AG04449 (cell line): Measurements from ENCODE around the gene SLC39A13.

Experiments used
- CTCF ChIA-PET: fragments of 350-600 bp; formaldehyde crosslinking; extraction: SDS; loops from one replicate; lab custom pipeline; 2021; ENCODE audit warnings: antibody characterized with exemption; lab: Yijun Ruan, JAX
- POLR2A ChIA-PET: fragments of 400-600, 350-600 bp; formaldehyde crosslinking; extraction: SDS; loops from one replicate; lab custom pipeline; 2020; ENCODE audit warnings: antibody characterized with exemption, inconsistent platforms; lab: Yijun Ruan, JAX
- DNase-seq: peaks from one replicate; pipeline ENCODE4 v3.0.0-alpha.2; 2010; ENCODE audit warnings: low read depth, low spot score
- H3K4me3 ChIP-seq: 2 replicates; pipeline ENCODE4 v1.5.1; 2011; ENCODE audit warnings: low read depth, mild to moderate bottlenecking, control low read depth, low read length
- TF ChIP-seq, protein P1 (sequence below): IDR thresholded peaks from one replicate; pipeline ENCODE4 v1.5.1; 2011; ENCODE audit warnings: mild to moderate bottlenecking, moderate library complexity, low read length, control low read depth, inconsistent platforms; ENCODE audit not compliant: insufficient read depth; ENCODE audit errors: missing control alignments

The SLC39A13 gene

DNA sequence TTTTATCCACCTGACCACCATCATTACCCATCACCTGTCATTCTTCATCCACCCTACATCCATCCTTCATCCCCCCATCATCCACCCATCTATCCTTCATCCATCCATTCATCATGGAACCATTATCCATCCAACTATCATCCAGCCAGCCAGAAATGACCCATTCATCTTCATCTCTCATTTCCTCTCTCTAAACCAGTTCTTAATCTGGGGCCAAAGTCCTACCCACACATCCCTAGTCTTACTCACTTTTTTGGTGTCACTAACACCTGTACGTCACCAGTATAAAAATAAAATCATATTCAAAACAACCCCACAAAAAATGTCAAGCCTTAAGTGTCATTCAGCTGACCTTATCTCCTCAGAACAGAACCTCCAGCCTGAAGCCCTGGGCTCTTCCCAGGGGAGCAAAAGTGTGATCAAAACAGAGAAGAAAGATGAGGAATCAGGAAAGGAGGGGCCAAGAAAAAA lies 42.3 kb upstream of the SLC39A13 start:
- TF ChIP-seq, protein P1, sequence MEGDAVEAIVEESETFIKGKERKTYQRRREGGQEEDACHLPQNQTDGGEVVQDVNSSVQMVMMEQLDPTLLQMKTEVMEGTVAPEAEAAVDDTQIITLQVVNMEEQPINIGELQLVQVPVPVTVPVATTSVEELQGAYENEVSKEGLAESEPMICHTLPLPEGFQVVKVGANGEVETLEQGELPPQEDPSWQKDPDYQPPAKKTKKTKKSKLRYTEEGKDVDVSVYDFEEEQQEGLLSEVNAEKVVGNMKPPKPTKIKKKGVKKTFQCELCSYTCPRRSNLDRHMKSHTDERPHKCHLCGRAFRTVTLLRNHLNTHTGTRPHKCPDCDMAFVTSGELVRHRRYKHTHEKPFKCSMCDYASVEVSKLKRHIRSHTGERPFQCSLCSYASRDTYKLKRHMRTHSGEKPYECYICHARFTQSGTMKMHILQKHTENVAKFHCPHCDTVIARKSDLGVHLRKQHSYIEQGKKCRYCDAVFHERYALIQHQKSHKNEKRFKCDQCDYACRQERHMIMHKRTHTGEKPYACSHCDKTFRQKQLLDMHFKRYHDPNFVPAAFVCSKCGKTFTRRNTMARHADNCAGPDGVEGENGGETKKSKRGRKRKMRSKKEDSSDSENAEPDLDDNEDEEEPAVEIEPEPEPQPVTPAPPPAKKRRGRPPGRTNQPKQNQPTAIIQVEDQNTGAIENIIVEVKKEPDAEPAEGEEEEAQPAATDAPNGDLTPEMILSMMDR: no peak
- POLR2A ChIA-PET: no interaction called here
- H3K4me3 ChIP-seq: no peak overlapping the region
- no peak for DNase-seq
- CTCF ChIA-PET: interaction anchor here (3.2 kb wide), 1 partner anchor 8 kb away, joined by 28 read pairs; no protein-coding TSS in a partner anchor

DNA sequence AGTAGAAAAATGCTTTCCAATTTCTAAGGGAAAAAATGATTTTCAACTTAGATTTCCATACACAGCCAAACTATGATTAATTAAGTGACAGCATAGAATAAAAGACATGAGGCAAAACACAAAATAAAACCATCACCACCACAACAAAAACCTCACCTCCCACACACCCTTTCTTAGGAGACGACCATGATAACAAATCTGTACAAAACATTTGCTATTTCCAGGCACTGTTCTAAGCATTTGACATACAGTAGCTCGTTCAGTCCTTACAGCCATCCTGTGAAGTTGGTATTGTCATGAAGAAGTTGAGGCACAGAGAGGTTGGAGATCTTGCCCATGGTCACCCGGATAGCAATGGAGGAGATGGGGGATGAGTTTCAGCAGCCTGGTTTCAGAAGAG lies 38.7 kb upstream of the SLC39A13 start:
- POLR2A ChIA-PET: no interaction called here
- no peak for DNase-seq
- H3K4me3 ChIP-seq: no peak overlapping the region
- TF ChIP-seq, protein P1: no peak
- CTCF ChIA-PET: interaction anchor here (1.4 to 7.3 kb wide), 4 partner anchors 15 to 82 kb away, joined by 5 to 118 read pairs (median 16); partner anchors contain the start of gene RAPSN

DNA sequence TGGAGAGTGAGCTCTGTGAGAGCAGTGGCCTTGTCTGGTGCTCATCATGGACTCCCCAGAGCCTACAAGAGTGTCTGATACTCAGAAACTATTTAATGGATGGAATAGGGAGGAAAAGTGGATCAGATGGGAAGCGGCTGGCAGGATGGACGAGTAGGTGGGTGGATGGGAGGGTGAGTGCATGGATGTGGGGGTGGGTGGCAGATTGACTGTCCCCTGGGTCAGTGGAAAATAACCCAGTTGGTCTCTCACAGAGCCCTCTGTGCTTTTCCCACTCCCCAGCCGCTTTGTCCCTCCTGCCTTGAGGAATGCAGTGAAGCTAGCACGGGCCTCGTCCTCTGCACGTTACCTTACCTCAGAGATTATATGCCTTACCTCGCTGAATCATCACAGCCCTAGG lies 36.0 kb upstream of the SLC39A13 start:
- no peak overlapping the region for H3K4me3 ChIP-seq
- CTCF ChIA-PET: interaction anchor here (0.9 to 7.3 kb wide), 13 partner anchors 8 to 206 kb away, joined by 3 to 123 read pairs (median 25); partner anchors contain the start of genes RAPSN and SLC39A13
- TF ChIP-seq, protein P1: no peak
- DNase-seq: no peak
- POLR2A ChIA-PET: no interaction called here

DNA sequence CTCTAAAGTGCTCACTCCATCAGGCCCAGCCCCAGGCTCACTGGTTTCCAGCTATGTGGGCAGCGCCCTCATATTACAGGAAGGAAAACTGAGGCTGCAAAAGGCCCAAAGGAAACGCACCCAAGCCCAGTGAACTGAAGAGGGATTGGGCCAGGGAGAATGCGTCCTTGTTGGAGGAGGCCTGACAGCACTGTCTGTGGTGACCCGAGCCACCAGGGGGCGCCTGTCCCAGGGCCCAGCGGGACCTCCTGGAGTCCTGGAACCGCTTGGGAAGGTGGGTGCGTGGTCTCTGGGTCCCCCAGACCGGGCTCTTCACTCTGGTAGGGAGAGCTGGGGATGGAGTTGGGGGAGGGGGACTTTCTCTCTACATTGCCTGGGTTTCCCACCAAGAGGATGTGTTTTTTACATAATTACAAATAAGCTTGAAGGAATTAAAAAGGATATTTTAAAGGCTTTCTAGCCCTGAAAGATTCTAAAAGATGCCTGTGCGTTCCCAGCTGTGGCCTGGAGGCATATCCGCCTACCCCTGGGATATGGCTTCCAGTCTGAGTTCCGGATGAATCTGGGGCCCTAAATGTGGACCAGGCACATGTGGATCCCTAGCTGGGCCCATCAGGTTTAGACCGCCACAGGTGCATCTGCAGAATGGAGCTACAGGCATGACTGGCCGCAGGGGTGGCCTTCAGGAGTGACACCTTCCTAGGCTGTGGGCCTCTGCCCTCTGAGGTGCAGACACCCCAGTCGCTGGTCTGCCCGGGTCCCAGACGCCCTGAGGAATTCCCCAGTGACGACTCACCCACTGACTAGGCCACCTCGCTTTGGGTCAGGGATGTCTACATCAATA lies 34.3 kb upstream of the SLC39A13 start:
- no peak overlapping the region for H3K4me3 ChIP-seq
- POLR2A ChIA-PET: interaction anchor here (0.8 kb wide), 1 partner anchor 25 kb away, joined by 3 read pairs; no protein-coding TSS in a partner anchor
- CTCF ChIA-PET: interaction anchor here (0.6 to 7.3 kb wide), 55 partner anchors 9 to 479 kb away, joined by 3 to 123 read pairs (median 5); partner anchors contain the start of genes ACP2, FAM180B, PSMC3 and RAPSN
- no peak for DNase-seq
- TF ChIP-seq, protein P1: peak; percentile 98

DNA sequence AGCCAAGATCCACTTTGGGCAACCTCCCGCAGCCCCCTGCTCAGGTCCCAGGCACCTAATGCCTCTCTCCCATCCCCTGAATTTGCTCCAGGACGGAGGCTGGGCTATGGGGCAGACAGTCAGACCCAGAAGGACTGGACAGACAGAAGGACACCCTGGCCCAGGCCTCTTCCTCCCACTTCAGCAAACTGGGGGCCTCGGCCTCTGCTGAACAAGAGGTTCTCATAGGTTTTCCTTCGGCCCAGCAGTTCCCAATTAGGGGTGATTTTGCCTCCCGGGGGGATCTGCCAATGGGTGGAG lies 33.7 kb upstream of the SLC39A13 start:
- TF ChIP-seq, protein P1: no peak
- H3K4me3 ChIP-seq: no peak overlapping the region
- DNase-seq: no peak
- POLR2A ChIA-PET: no interaction called here
- CTCF ChIA-PET: interaction anchor here (0.7 to 7.3 kb wide), 46 partner anchors 8 to 249 kb away, joined by 3 to 123 read pairs (median 6); partner anchors contain the start of genes ACP2, FAM180B, PSMC3 and RAPSN

DNA sequence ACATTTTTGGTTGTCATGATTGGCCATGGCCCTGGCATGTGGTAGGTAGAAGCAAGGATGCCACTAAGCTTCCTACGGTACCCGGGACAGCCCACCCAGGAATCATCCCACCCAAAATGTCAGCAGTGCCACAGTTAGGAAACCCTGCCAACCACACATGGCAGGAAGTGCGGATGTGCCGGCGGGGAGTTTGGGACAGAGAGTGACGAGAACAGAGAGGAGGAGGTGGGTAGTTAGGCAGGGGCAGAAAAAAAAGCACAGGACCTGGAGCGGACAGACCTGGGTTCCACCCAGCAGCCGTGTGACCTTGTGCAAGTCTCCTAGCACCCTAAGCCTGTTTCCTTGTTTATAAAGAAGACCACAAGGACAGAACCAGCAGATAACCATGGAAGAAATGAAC lies 33.4 kb upstream of the SLC39A13 start:
- TF ChIP-seq, protein P1: no peak
- no peak for DNase-seq
- H3K4me3 ChIP-seq: no peak overlapping the region
- POLR2A ChIA-PET: no interaction called here
- CTCF ChIA-PET: interaction anchor here (0.9 to 7.3 kb wide), 20 partner anchors 11 to 231 kb away, joined by 3 to 123 read pairs (median 10); partner anchors contain the start of genes FAM180B, RAPSN and SLC39A13
